GM19099 (cell line): ENCODE data around the gene PPP1R17.

Experiments
- POLR2A ChIP-seq: IDR thresholded peaks from 3 replicates; pipeline ENCODE4 v1.6.1; 2011; ENCODE audit warnings: low read depth; ENCODE audit not compliant: insufficient read length; ENCODE audit errors: extremely low read depth

The PPP1R17 gene

DNA sequence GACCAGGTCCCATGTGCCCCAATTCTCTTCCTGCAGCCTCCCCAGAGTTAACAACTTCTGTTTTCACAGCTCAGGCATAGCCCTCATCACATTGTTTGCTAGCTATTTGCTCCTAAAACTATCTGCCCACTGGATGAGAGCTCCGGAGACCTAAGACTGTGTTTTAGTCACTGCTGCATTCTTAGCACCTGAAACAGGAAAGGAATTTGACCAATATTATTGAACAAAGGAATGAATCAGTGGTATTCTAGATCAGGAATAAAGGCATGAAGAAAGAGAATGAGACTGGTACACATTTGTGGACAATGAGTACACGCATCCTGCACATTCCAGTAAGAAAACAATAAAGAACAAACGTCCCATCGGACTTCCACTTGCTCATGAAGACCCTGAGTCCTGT is 54.8 kb downstream of the PPP1R17 start:
- TF ChIP-seq POLR2A = no peak

DNA sequence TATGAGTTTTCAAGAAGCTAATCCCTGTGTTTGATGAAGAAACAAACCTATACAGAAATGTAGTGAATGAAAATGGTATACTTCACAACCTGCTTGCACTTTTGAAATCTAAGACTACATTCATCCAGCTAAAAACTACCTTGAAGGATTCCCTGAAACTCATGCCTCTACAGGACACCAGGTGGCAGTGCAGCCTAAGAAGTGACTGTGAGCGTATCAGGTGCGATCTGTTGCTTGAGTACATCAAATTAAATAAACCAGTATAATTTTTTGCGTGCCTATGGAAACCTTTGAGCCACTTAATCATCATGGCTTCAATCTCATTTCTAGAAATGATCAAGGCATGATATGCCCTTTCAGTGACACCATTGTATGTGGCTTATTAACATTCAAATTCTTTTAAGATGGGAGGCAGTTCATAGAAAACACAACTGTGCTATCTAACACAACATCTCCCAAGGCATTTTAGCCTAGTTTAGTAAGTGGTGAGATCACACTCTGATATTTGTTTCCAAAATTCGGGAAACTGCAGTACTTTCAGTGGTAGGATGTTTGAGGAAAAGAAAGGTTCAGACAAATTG is 57.4 kb downstream of the PPP1R17 start:
- no peak for TF ChIP-seq POLR2A

DNA sequence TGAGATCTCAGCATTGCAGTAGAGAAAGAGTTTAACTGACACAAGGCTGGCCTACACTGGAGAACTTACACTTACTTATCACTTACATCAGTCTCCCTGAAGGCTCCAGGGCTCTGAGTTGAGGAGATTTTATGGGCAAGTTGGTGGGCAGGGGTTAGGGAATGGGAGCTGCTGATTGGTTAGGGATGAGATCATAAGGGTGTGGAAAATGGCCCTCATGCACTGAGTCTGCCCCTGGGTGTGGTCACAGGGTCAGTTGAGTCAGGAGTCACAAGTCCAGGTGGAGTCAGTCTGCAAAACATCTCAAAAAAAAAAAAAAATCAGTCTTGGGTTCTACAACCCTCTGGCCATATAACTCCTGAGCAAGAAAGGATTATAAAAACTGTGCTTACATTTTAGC is 60.5 kb downstream of the PPP1R17 start:
- TF ChIP-seq POLR2A = no peak

DNA sequence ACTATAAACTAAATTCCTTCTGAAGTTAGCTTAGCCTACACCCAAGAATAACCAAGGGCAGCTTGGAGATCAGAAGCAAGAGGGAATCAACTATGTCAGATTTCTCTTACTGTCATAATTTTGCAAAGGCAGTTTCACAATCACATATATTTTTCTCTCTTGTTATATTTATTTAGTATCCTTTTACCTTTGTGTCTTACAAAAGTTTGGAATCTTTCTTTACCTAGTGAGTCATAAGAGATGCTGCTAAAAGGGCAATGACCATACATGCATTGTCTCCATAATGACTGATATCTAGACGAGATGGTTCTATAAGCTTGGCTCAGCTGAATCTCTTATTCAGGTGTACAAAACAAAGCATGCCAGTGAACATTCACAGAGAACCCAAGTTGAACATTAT is 61.1 kb downstream of the PPP1R17 start:
- TF ChIP-seq POLR2A = no peak

DNA sequence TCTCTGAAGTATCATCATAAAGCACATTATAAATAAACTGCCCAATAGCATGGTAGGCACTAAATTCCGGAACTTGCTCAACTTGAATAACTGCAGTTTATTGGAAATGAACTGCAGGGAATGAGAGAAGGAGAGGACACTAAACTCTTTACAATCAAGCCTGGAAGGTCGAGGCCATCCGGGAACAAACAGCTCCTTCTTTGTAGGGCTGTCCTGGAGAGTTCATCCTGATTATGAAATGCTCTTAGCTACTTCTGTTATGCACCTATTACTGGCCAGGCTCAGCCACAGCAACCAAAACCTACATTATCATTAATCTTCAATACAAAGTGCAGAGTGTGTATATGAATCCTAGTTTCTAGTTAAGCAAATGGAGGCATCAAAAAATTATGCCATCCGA is 64.7 kb downstream of the PPP1R17 start:
- TF ChIP-seq POLR2A = no peak
